ENCODE results near the gene TRAIP. TPM values are rescaled to one million over a fixed set of nuclear protein-coding genes. Genes with fewer than 3 reads are reported as not detected.

TRAIP gene
- total and polyA plus RNA-seq, 2 experiments from 2014 or later: 4.5 to 5.2 TPM

DNA sequence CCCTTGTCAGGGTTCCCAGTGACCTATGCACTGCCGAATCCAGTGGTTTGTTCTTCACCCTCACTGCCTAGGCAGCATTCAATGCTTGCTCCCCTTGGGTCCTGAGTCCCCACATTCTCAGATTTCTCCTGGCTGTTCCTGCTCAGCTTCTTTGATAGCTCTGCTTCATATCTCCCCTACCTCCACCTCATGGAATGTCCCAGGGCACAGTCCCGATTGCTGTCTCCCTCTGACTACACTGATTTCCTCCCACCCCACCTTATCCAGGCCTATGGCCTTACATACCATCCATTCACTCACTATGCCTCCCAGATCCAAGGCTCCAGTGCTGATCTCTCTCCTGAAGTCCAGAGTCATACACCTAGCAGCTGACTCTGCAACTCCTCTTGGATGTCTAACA lies 55.2 kb downstream of the TRAIP start:
- TF ChIP-seq EZH2phosphoT487 (IDR thresholded peaks at IDR 0.05; ENCODE audit: insufficient read depth, low read depth) (no peak), EZH2 (IDR thresholded peaks at IDR 0.05; ENCODE audit: insufficient read depth, poor library complexity, severe bottlenecking) (no peak)
- DNase-seq: no peak
- Histone ChIP-seq H3K27ac (no peak overlapping the region), H3K79me2 (ENCODE audit: insufficient read depth) (no peaks in the 10 kb centered on the region), H3K9me3 (ENCODE audit: low read depth) (no peaks in the 10 kb centered on the region), H3K4me2 (ENCODE audit: unreplicated experiment) (no peak overlapping the region), H4K20me1 (ENCODE audit: insufficient read depth) (no peaks in the 10 kb centered on the region), H3K27me3 (replicated peaks; ENCODE audit: insufficient read depth) (no peaks in the 10 kb centered on the region), H3K4me3 (no peak overlapping the region), H3K9me2 (ENCODE audit: insufficient read depth) (no peaks in the 10 kb centered on the region), H3K9ac (no peak overlapping the region), H3K4me1 (ENCODE audit: insufficient read depth) (peaks cover 30% of the 10 kb centered on the region), H2AFZ (no peak overlapping the region), H3K36me3 (ENCODE audit: low read depth) (no peaks in the 10 kb centered on the region), H3F3A (ENCODE audit: insufficient read depth) (0 out of 2 replicates have a peak, but pooled peaks cover 3% of the 10 kb centered on the region)
- WGBS, 2 experiments (ENCODE audit: low coverage in 1 of 2, low lambda C conversion rate in 2 of 2, missing lambda C conversion rate in 2 of 2): 77 to 79% methylated on average over 2 of the region's 2 CpGs
- in situ Hi-C loops (cut with MboI): no loop called here

DNA sequence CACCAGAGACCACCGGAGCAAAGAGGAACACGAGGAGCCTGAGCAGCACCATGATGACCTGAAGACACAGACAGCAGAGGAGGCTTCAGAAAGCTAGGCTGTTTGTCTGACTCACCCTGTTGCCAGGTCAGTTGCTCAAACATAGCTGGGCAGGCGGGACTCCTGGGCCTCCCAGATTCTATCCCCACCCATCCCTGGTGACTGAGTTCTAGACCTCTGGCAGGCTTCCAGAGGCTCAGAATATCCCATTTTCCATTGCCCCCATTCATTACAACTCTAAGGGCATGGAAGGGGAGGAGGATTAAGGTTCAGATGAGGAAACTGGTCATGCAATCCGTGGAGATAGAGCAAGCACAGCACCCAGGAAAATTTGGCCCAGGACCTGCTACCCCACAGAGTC lies 56.6 kb downstream of the TRAIP start, which contains the start of gene CDHR4:
Gene CDHR4, minus strand, starts transcription at position 113 of the 400 bp plus-strand sequence. Its CDS starts 61 bp downstream, at position 52.
- Histone ChIP-seq H3K36me3 (ENCODE audit: low read depth) (no peaks in the 10 kb centered on the region), H4K20me1 (ENCODE audit: insufficient read depth) (no peaks in the 10 kb centered on the region), H3F3A (ENCODE audit: insufficient read depth) (0 out of 2 replicates have a peak, but pooled peaks cover 3% of the 10 kb centered on the region), H3K27ac (peak within 1 kb of the TSS; percentile 71), H3K9me3 (ENCODE audit: low read depth) (no peaks in the 10 kb centered on the region), H3K79me2 (ENCODE audit: insufficient read depth) (no peaks in the 10 kb centered on the region), H3K4me3 (no peak within 1 kb of the TSS), H3K4me1 (ENCODE audit: insufficient read depth) (peaks cover 18% of the 10 kb centered on the region; the same call in 1 of the 2 replicates), H2AFZ (peak within 1 kb of the TSS; percentile 61), H3K9me2 (ENCODE audit: insufficient read depth) (no peaks in the 10 kb centered on the region), H3K27me3 (replicated peaks; ENCODE audit: insufficient read depth) (no peaks in the 10 kb centered on the region), H3K4me2 (ENCODE audit: unreplicated experiment) (no peak within 1 kb of the TSS), H3K9ac (peak within 1 kb of the TSS; percentile 56)
- peak; percentile 96 for DNase-seq
- in situ Hi-C loops (cut with MboI): no loop called here
- TF ChIP-seq EZH2 (IDR thresholded peaks at IDR 0.05; ENCODE audit: insufficient read depth, poor library complexity, severe bottlenecking): no peak
- no peak for TF ChIP-seq EZH2phosphoT487 (IDR thresholded peaks at IDR 0.05; ENCODE audit: insufficient read depth, low read depth)
- 29 to 32% methylated on average over 4 of the region's 4 CpGs for WGBS, 2 experiments (ENCODE audit: low coverage in 1 of 2, low lambda C conversion rate in 2 of 2, missing lambda C conversion rate in 2 of 2)

DNA sequence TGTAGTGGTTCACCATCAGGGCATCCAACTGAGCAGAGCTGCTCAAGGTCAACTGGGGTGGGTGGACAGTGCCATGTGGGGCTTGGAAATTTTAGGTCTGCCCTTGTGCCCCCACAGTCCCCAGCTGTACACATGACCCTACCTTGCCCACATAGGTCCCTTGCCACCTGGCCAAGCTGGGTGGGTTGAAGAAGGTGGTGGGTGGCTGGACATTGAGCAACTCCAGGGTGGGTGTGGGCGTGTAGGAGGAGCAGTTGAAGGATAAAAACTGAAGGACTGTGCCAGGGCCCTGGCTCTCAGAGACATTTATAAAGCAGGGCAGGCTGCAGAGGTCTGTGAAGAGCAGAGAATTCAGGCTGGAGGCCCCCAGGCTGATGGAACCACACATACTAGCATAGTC lies 57.3 kb downstream of the TRAIP start:
- H3K36me3 ChIP-seq (ENCODE audit: low read depth): no peaks in the 10 kb centered on the region
- in situ Hi-C loops (cut with MboI): no loop called here

DNA sequence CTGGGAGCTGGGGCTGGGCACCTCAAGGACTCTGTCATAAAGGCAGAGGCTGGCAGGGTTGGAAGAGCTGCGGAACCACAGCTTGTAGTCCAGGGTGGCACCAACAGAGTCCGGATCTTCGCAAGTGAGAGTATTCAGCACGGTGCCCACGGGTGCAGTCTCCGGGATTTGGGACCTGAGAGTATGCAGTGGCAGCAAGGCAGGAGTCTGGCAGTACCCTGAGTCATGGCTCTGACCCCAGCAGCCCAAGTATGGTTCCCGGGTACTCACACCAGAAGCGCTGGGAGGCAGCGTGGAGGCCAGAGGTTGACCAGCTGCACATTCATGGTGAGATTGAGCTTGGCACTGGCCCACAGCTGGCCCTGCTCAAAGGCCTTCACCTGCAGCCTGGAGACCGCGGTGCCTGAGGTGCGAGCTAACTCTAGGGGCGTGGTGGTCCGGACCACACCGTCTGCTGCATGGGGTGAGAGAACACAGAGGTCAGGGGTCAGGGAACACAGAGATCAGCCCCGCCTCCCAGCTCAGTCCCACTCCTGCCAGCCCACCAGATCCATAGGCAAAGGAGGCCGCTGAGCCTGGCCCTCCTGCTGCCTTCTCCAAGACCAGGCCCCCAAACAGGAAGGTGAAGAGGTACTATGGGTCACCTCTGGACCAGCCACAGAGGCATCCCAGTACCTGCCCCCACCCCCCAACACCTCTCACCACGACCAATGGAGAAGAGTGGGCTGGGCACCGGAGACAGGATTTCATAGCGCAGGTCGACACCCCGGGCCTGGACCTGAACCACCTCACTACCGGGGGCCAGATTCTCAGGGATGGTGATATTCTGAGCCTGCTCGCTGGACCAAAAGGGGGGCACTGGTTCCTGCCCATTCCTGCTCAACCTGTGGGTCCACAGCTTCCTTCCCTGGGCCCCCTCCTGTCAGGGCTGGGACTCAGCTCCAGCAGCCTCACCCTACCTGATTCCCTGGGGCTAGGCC lies 61.1 kb downstream of the TRAIP start:
- H3K4me2 ChIP-seq (ENCODE audit: unreplicated experiment): no peak overlapping the region
- H3K27ac ChIP-seq: no peak overlapping the region
- H3K4me1 ChIP-seq (ENCODE audit: insufficient read depth): peaks cover 12% of the 10 kb centered on the region; the same call in 1 of the 2 replicates
- WGBS, 2 experiments (ENCODE audit: low coverage in 1 of 2, low lambda C conversion rate in 2 of 2, missing lambda C conversion rate in 2 of 2): 82 to 83% methylated on average over 23 to 24 of the region's 24 CpGs
- no peaks in the 10 kb centered on the region for H3K9me3 ChIP-seq (ENCODE audit: low read depth)
- no peaks in the 10 kb centered on the region for H3K36me3 ChIP-seq (ENCODE audit: low read depth)
- H3K9ac ChIP-seq: no peak overlapping the region
- H3K9me2 ChIP-seq (ENCODE audit: insufficient read depth): no peaks in the 10 kb centered on the region
- no peaks in the 10 kb centered on the region for H4K20me1 ChIP-seq (ENCODE audit: insufficient read depth)
- in situ Hi-C loops (cut with MboI): no loop called here
- no peak for DNase-seq
- no peaks in the 10 kb centered on the region for H3K27me3 ChIP-seq (replicated peaks; ENCODE audit: insufficient read depth)
- no peak overlapping the region for H3K4me3 ChIP-seq
- H2AFZ ChIP-seq: no peak overlapping the region
- H3F3A ChIP-seq (ENCODE audit: insufficient read depth): 0 out of 2 replicates have a peak, but pooled peaks cover 3% of the 10 kb centered on the region
- H3K79me2 ChIP-seq (ENCODE audit: insufficient read depth): no peaks in the 10 kb centered on the region
- TF ChIP-seq EZH2phosphoT487 (IDR thresholded peaks at IDR 0.05; ENCODE audit: insufficient read depth, low read depth): no peak

More for the DNA sequence above, 57.3 kb downstream of the TRAIP start:
- WGBS, 2 experiments (ENCODE audit: low coverage in 1 of 2, low lambda C conversion rate in 2 of 2, missing lambda C conversion rate in 2 of 2): 60 to 83% methylated on average over 1 of the region's 1 CpG
- Histone ChIP-seq H2AFZ (peak overlapping the region; percentile 61), H3K4me1 (ENCODE audit: insufficient read depth) (peaks cover 16% of the 10 kb centered on the region; the same call in 1 of the 2 replicates), H3K79me2 (ENCODE audit: insufficient read depth) (no peaks in the 10 kb centered on the region), H3K4me3 (no peak overlapping the region), H3K27ac (peak overlapping the region; percentile 71), H3F3A (ENCODE audit: insufficient read depth) (0 out of 2 replicates have a peak, but pooled peaks cover 3% of the 10 kb centered on the region), H3K9ac (peak overlapping the region; percentile 56), H3K9me3 (ENCODE audit: low read depth) (no peaks in the 10 kb centered on the region), H4K20me1 (ENCODE audit: insufficient read depth) (no peaks in the 10 kb centered on the region), H3K27me3 (replicated peaks; ENCODE audit: insufficient read depth) (no peaks in the 10 kb centered on the region), H3K9me2 (ENCODE audit: insufficient read depth) (no peaks in the 10 kb centered on the region), H3K4me2 (ENCODE audit: unreplicated experiment) (no peak overlapping the region)
- no peak for DNase-seq
- no peak for TF ChIP-seq EZH2phosphoT487 (IDR thresholded peaks at IDR 0.05; ENCODE audit: insufficient read depth, low read depth)
- TF ChIP-seq EZH2 (IDR thresholded peaks at IDR 0.05; ENCODE audit: insufficient read depth, poor library complexity, severe bottlenecking): no peak
